IMR-90 (cell line): Measurements from ENCODE around the gene MPC2. TPM values are rescaled to one million over a fixed set of nuclear protein-coding genes. Genes with fewer than 3 reads are reported as not detected.

Source experiments
- ATAC-seq: fragments of 200-7000 bp; cut with Tn5 transposase; 2 replicates; pipeline ENCODE4 v1.9.1; 2020; ENCODE audit warnings: low read depth, mild to moderate bottlenecking, moderate library complexity
- BruUV-seq: library from RNA; stranded (reverse); fragments of 400-500 nt; replicated peaks from 2 replicates; lab custom pipeline; 2021; lab: Mats Ljungman, UMichigan
- CTCF ChIA-PET: fragments of 300-600 bp; formaldehyde crosslinking; extraction: SDS; loops from one replicate; lab custom pipeline; 2021; ENCODE audit warnings: antibody characterized with exemption; lab: Yijun Ruan, JAX
- POLR2A ChIA-PET: fragments of 300-600 bp; sonication (Branson Sonifier 250); formaldehyde crosslinking; loops from one replicate; lab custom pipeline; 2022; ENCODE audit warnings: antibody characterized with exemption; ENCODE audit not compliant: unreplicated experiment; lab: Charles Lee
- DNase-seq: peaks from one replicate; pipeline ENCODE4 v3.0.0; 2013
- H2AFZ ChIP-seq: replicated peaks from 2 replicates; pipeline ENCODE3; 2013; ENCODE audit warnings: low read length, mild to moderate bottlenecking; ENCODE audit not compliant: poor library complexity
- H2AK5ac ChIP-seq: 2 replicates; pipeline ENCODE4 v1.6.1; 2013; ENCODE audit warnings: low read depth, low read length, inconsistent platforms
- H2AK9ac ChIP-seq: replicated peaks from 2 replicates; pipeline ENCODE3; 2013; ENCODE audit warnings: mild to moderate bottlenecking, low read depth, low read length, moderate library complexity; ENCODE audit not compliant: poor library complexity
- H2BK120ac ChIP-seq: 2 replicates; pipeline ENCODE4 v1.6.1; 2013; ENCODE audit warnings: low read depth, low read length, inconsistent platforms
- H2BK15ac ChIP-seq: 3 replicates; pipeline ENCODE4 v1.6.1; 2013; ENCODE audit warnings: low read depth, low read length, inconsistent platforms
- H2BK20ac ChIP-seq: 2 replicates; pipeline ENCODE4 v1.6.1; 2013; ENCODE audit warnings: low read depth, mild to moderate bottlenecking, inconsistent platforms, low read length, moderate library complexity
- H2BK5ac ChIP-seq: 2 replicates; pipeline ENCODE4 v1.6.1; 2013; ENCODE audit warnings: mild to moderate bottlenecking, low read depth, low read length, inconsistent platforms; ENCODE audit not compliant: poor library complexity, severe bottlenecking
- H3K14ac ChIP-seq: replicated peaks from 2 replicates; pipeline ENCODE4 v1.6.1; 2013; ENCODE audit warnings: low read depth, low read length, inconsistent platforms
- H3K18ac ChIP-seq: 2 replicates; pipeline ENCODE4 v1.6.1; 2013; ENCODE audit warnings: low read depth, low read length, control low read depth
- H3K23ac ChIP-seq: 2 replicates; pipeline ENCODE4 v1.6.1; 2013; ENCODE audit warnings: low read depth, low read length, inconsistent platforms
- H3K27ac ChIP-seq: 2 replicates; pipeline ENCODE4 v1.5.1; 2013; ENCODE audit warnings: mild to moderate bottlenecking, control low read depth, low read length; ENCODE audit not compliant: insufficient read depth
- H3K27me3 ChIP-seq: 2 replicates; pipeline ENCODE4 v1.6.1; 2013; ENCODE audit warnings: low read length; ENCODE audit not compliant: control insufficient read depth, insufficient read depth
- H3K36me3 ChIP-seq: 2 replicates; pipeline ENCODE4 v1.6.1; 2013; ENCODE audit warnings: low read length, mixed read lengths; ENCODE audit not compliant: control insufficient read depth, insufficient read depth
- H3K4ac ChIP-seq: 2 replicates; pipeline ENCODE4 v1.6.1; 2013; ENCODE audit warnings: low read depth, low read length, inconsistent platforms
- H3K4me1 ChIP-seq: 2 replicates; pipeline ENCODE4 v1.6.1; 2013; ENCODE audit warnings: low read length, mixed read lengths; ENCODE audit not compliant: control insufficient read depth, insufficient read depth
- H3K4me2 ChIP-seq: 2 replicates; pipeline ENCODE4 v1.6.1; 2013; ENCODE audit warnings: low read depth, mild to moderate bottlenecking, control low read depth, low read length, moderate library complexity
- H3K4me3 ChIP-seq: 2 replicates; pipeline ENCODE4 v1.5.1; 2013; ENCODE audit warnings: low read depth, mild to moderate bottlenecking, control low read depth, low read length, moderate library complexity; ENCODE audit not compliant: insufficient read depth
- H3K56ac ChIP-seq: 2 replicates; pipeline ENCODE4 v1.6.1; 2013; ENCODE audit warnings: low read length, inconsistent platforms; ENCODE audit not compliant: insufficient read depth; ENCODE audit errors: extremely low read depth
- H3K79me1 ChIP-seq, 2 experiments: 2 replicates each; pipeline ENCODE4 v1.6.1; 2013; ENCODE audit warnings: low read length in 2 of 2, inconsistent platforms in 1 of 2, low read depth in 1 of 2
- H3K9ac ChIP-seq: 2 replicates; pipeline ENCODE4 v1.6.1; 2013; ENCODE audit warnings: low read depth, low read length, control low read depth
- H3K9me1 ChIP-seq: 2 replicates; pipeline ENCODE4 v1.6.1; 2013; ENCODE audit warnings: low read length, inconsistent platforms; ENCODE audit not compliant: insufficient read depth
- H3K9me3 ChIP-seq: 2 replicates; pipeline ENCODE4 v1.6.1; 2013; ENCODE audit warnings: low read length; ENCODE audit not compliant: control insufficient read depth, insufficient read depth
- H4K20me1 ChIP-seq: 2 replicates; pipeline ENCODE4 v1.6.1; 2013; ENCODE audit warnings: low read length, inconsistent platforms; ENCODE audit not compliant: insufficient read depth
- H4K5ac ChIP-seq: 2 replicates; pipeline ENCODE4 v1.6.1; 2013; ENCODE audit warnings: mild to moderate bottlenecking, low read depth, low read length, control low read depth
- H4K8ac ChIP-seq, 2 experiments: 2 replicates each; pipeline ENCODE4 v1.6.1; 2013; ENCODE audit warnings: low read depth in 2 of 2, low read length in 2 of 2, control low read depth in 1 of 2, inconsistent platforms in 1 of 2
- H4K91ac ChIP-seq: 2 replicates; pipeline ENCODE4 v1.6.1; 2013; ENCODE audit warnings: low read depth, low read length, inconsistent platforms; ENCODE audit not compliant: insufficient read depth
- BHLHE40 ChIP-seq: fragments of 150-350 bp; IDR thresholded peaks from 2 replicates; pipeline ENCODE4 v1.6.1; 2016; ENCODE audit warnings: mild to moderate bottlenecking, low read depth, low read length
- CEBPB ChIP-seq: IDR thresholded peaks from 2 replicates; pipeline ENCODE4 v1.6.1; 2012; ENCODE audit warnings: low read depth, low read length, improper control_type of control experiment
- CHD1 ChIP-seq: IDR thresholded peaks from 2 replicates; pipeline ENCODE4 v1.6.1; 2012; ENCODE audit warnings: low read depth, low read length, improper control_type of control experiment
- CTCF ChIP-seq: conservative IDR thresholded peaks from 2 replicates; pipeline ENCODE4 v1.5.1; 2012; ENCODE audit warnings: mild to moderate bottlenecking, low read depth, low read length, improper control_type of control experiment
- FOS ChIP-seq: fragments of 150-350 bp; IDR thresholded peaks from 2 replicates; pipeline ENCODE4 v1.6.1; 2016; ENCODE audit warnings: low read depth, low read length
- MAFK ChIP-seq: IDR thresholded peaks from 2 replicates; pipeline ENCODE4 v1.6.1; 2012; ENCODE audit warnings: low read depth, low read length, improper control_type of control experiment
- MAZ ChIP-seq: IDR thresholded peaks from 2 replicates; pipeline ENCODE4 v1.6.1; 2012; ENCODE audit warnings: low read depth, mild to moderate bottlenecking, low read length, improper control_type of control experiment, moderate library complexity, borderline replicate concordance
- MXI1 ChIP-seq: IDR thresholded peaks from 2 replicates; pipeline ENCODE4 v1.6.1; 2012; ENCODE audit warnings: low read depth, mild to moderate bottlenecking, low read length, moderate library complexity, borderline replicate concordance
- NFE2L2 ChIP-seq: fragments of 150-350 bp; IDR thresholded peaks from 2 replicates; pipeline ENCODE4 v1.6.1; 2016; ENCODE audit warnings: low read depth, mild to moderate bottlenecking, low read length
- POLR2A ChIP-seq: IDR thresholded peaks from 2 replicates; pipeline ENCODE4 v1.6.1; 2012; ENCODE audit warnings: mild to moderate bottlenecking, low read depth, low read length
- RAD21 ChIP-seq: IDR thresholded peaks from 2 replicates; pipeline ENCODE4 v1.6.1; 2012; ENCODE audit warnings: low read length, improper control_type of control experiment
- RCOR1 ChIP-seq: IDR thresholded peaks from 2 replicates; pipeline ENCODE4 v1.6.1; 2012; ENCODE audit warnings: mild to moderate bottlenecking, low read length, improper control_type of control experiment; ENCODE audit not compliant: insufficient replicate concordance
- RFX5 ChIP-seq: IDR thresholded peaks from 2 replicates; pipeline ENCODE4 v1.8.0; 2012; ENCODE audit warnings: low read depth, mild to moderate bottlenecking, low read length, moderate library complexity
- SMC3 ChIP-seq: fragments of 150-350 bp; IDR thresholded peaks from 2 replicates; pipeline ENCODE4 v1.6.1; 2016; ENCODE audit warnings: low read depth, mild to moderate bottlenecking, antibody characterized with exemption, low read length, moderate library complexity
- USF2 ChIP-seq: fragments of 150-350 bp; IDR thresholded peaks from 2 replicates; pipeline ENCODE4 v1.6.1; 2017; ENCODE audit warnings: mild to moderate bottlenecking, antibody characterized with exemption, low read length, low read depth
- WGBS, 2 experiments: methylation state at CpG; one replicate each; pipeline versions ENCODE4 v1.1.5 to v1.1.7; 2013; ENCODE audit warnings: missing lambda C conversion rate in 2 of 2; ENCODE audit not compliant: insufficient read length in 1 of 2; ENCODE audit errors: extremely low coverage in 2 of 2; 5-methylcytosine and 5-hydroxymethylcytosine counted together
- dilution Hi-C: fragments of 300-500 bp; cut with HindIII; formaldehyde crosslinking; loops from one replicate; pipeline ENCODE4 v1.14.3; 2018; ENCODE audit warnings: low sequenced_read_pairs; ENCODE audit not compliant: unreplicated experiment
- in situ Hi-C: fragments of 300-500 bp; cut with MboI; formaldehyde crosslinking; loops from 3 replicates; pipeline ENCODE4 v1.14.3; 2019; ENCODE audit warnings: low sequenced_read_pairs, inconsistent platforms, mixed read lengths
- intact Hi-C: fragments of 100-400 bp; cut with micrococcal nuclease; formaldehyde crosslinking; loops from 2 replicates; pipeline ENCODE4 v1.10.0; 2022
- polyA plus RNA-seq, 3 experiments: library from polyadenylated mRNA; depleted of rRNA; stranded (reverse); fragments of >200 nt; gene quantifications; 2 replicates each; pipeline ENCODE4 v1.2.3, GENCODE V29; 2012; ENCODE audit warnings: low replicate concordance in 1 of 3
- total RNA-seq: library from RNA; depleted of rRNA; stranded (reverse); fragments of >200 nt; gene quantifications from 2 replicates; pipeline ENCODE4 v1.2.3, GENCODE V29; 2012
- TF ChIP-seq, protein P1 (sequence below): fragments of 150-350 bp; IDR thresholded peaks from 2 replicates; pipeline ENCODE4 v1.6.1; 2016; ENCODE audit warnings: low read depth, mild to moderate bottlenecking, low read length, moderate library complexity, borderline replicate concordance

The MPC2 gene
- total and polyA plus RNA-seq, 2 of the 4 experiments (the other 2 are of a cell fraction) = 35.0 to 42.9 TPM

DNA sequence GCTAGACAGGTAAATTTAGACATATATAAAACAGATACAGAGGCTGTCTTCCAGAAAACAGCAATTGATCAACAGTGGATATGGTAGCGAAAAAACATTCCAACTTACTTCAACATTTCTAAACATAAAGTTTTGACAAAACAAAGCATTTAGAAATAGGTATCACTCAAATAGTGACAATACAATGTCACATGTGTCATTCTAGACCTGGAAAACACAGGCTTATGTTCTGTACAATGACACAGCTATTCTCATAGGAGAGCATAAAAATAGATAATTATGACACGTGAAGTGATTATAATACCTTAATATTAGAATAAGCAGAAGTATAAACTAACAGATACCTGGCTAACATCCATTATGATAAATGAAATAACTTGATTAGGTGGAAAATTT lies 8.4 kb downstream of the MPC2 start:
- no peak overlapping the region for H2BK15ac ChIP-seq
- no CpG with 5 or more reads among the region's 2 CpGs for WGBS, 2 experiments
- no peak overlapping the region for H3K56ac ChIP-seq
- H3K18ac ChIP-seq = no peak overlapping the region
- H2BK120ac ChIP-seq = no peak overlapping the region
- H3K27ac ChIP-seq = no peak overlapping the region
- POLR2A ChIA-PET = no interaction called here
- ATAC-seq (no peak), DNase-seq (no peak)
- H3K79me1 ChIP-seq = peaks cover 8 to 36% of the 10 kb centered on the region in 2 experiments; a peak in 2 of 4 replicates
- no peak overlapping the region for H4K91ac ChIP-seq
- no peak overlapping the region for H2AK9ac ChIP-seq
- H3K9me3 ChIP-seq = no peaks in the 10 kb centered on the region
- H4K20me1 ChIP-seq = no peaks in the 10 kb centered on the region; the same call in 1 of the 2 replicates
- no peak overlapping the region for H2AK5ac ChIP-seq
- H3K23ac ChIP-seq = no peak overlapping the region
- H4K8ac ChIP-seq = no peak overlapping the region
- no peak overlapping the region for H3K9ac ChIP-seq
- no TSS peak for BruUV-seq
- H2BK20ac ChIP-seq = no peak overlapping the region
- dilution Hi-C loops (no loop called here), intact Hi-C loops (no loop called here), in situ Hi-C loops (no loop called here)
- no peak overlapping the region for H3K14ac ChIP-seq
- H3K4ac ChIP-seq = no peak overlapping the region
- CTCF ChIA-PET = no interaction called here
- H3K9me1 ChIP-seq = no peaks in the 10 kb centered on the region
- TF ChIP-seq RCOR1 = no peak
- no peak for TF ChIP-seq CEBPB
- TF ChIP-seq FOS = no peak
- TF ChIP-seq, protein P1, sequence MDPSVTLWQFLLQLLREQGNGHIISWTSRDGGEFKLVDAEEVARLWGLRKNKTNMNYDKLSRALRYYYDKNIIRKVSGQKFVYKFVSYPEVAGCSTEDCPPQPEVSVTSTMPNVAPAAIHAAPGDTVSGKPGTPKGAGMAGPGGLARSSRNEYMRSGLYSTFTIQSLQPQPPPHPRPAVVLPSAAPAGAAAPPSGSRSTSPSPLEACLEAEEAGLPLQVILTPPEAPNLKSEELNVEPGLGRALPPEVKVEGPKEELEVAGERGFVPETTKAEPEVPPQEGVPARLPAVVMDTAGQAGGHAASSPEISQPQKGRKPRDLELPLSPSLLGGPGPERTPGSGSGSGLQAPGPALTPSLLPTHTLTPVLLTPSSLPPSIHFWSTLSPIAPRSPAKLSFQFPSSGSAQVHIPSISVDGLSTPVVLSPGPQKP = no peak
- no peak for TF ChIP-seq USF2
- TF ChIP-seq POLR2A = no peak
- no peak for TF ChIP-seq RFX5
- no peak for TF ChIP-seq NFE2L2
- no peak for TF ChIP-seq MAFK
- no peak for TF ChIP-seq SMC3
- no peak for TF ChIP-seq RAD21
- TF ChIP-seq MXI1 = no peak
- no peak for TF ChIP-seq CTCF
- no peak for TF ChIP-seq MAZ
- TF ChIP-seq BHLHE40 = no peak
- TF ChIP-seq CHD1 = no peak
- H3K4me3 ChIP-seq = no peak overlapping the region
- H3K4me1 ChIP-seq = no peaks in the 10 kb centered on the region
- no peak overlapping the region for H4K5ac ChIP-seq
- H3K4me2 ChIP-seq = no peak overlapping the region
- H3K27me3 ChIP-seq = no peaks in the 10 kb centered on the region
- no peak overlapping the region for H2AFZ ChIP-seq
- no peak overlapping the region for H2BK5ac ChIP-seq
- H3K36me3 ChIP-seq = no peaks in the 10 kb centered on the region; the same call in 1 of the 2 replicates
